ENCODE measurements around the gene KEAP1. TPM values are rescaled to one million over a fixed set of nuclear protein-coding genes. Genes with fewer than 3 reads are reported as not detected.
A peak's percentile ranks its signal among the peaks of the same experiment; 100 is the strongest.

The KEAP1 gene
- total and polyA plus RNA-seq, 2 of the 8 experiments (the other 6 are each of a cell fraction or from before 2014, with no cell fraction given): 80.6 to 106 TPM

- H4K20me1 ChIP-seq (replicated peaks in 1 of 2; ENCODE audit: control insufficient read depth in 1 of 2, insufficient read depth in 2 of 2, low read length in 2 of 2): peaks cover 3 to 6% of the 10 kb centered on the region in 2 experiments
- H4K5ac ChIP-seq (ENCODE audit: insufficient read length, low read depth, low read length): no peak overlapping the region
- FAIRE-seq: no peak
- H4K91ac ChIP-seq (replicated peaks; ENCODE audit: insufficient read length, low read length): no peak overlapping the region
- peak overlapping the region; percentile 15; the same call in 1 of the 2 replicates for H2BK20ac ChIP-seq (ENCODE audit: low read length)
- H3K56ac ChIP-seq (replicated peaks; ENCODE audit: insufficient read length, low read depth, low read length): no peak overlapping the region
- no peaks in the 10 kb centered on the region for H3K79me2 ChIP-seq (ENCODE audit: control insufficient read depth in 1 of 2, insufficient read depth in 2 of 2, low read length in 2 of 2)
- no peak for DNase-seq (ENCODE audit: low read depth in 1 of 2, low spot score in 2 of 2)
- WGBS, 2 experiments (ENCODE audit: extremely low coverage in 1 of 2, insufficient coverage in 1 of 2, insufficient read length in 1 of 2, insufficient replicate concordance in 2 of 2, low coverage in 1 of 2, low lambda C conversion rate in 2 of 2, missing lambda C conversion rate in 1 of 2): 77% methylated on average over 5 of the region's 5 CpGs; no CpG with 5 or more reads in 1 of the 2 experiments
- H2BK12ac ChIP-seq (ENCODE audit: low read depth, low read length): peak overlapping the region; percentile 85; the same call in 1 of the 2 replicates
- CTCF ChIA-PET (ENCODE audit: partially characterized antibody): interaction anchor here (0.8 to 5.6 kb wide), 8 partner anchors 8 to 86 kb away, joined by 3 to 46 read pairs (median 5); no protein-coding TSS in a partner anchor
- no peaks in the 10 kb centered on the region; the same call in 1 of the 2 replicates for H3K79me1 ChIP-seq (ENCODE audit: low read depth, low read length)
- no peak overlapping the region for H3K18ac ChIP-seq (ENCODE audit: extremely low read depth, low read length)
- no peak overlapping the region for H4K8ac ChIP-seq (ENCODE audit: extremely low read depth, insufficient read depth, low read length)
- peaks cover 30% of the 10 kb centered on the region for H3K23me2 ChIP-seq (ENCODE audit: low read depth, low read length)
- H2BK5ac ChIP-seq (ENCODE audit: low read depth, low read length): no peak overlapping the region
- peaks cover 0 to 29% (median 10%) of the 10 kb centered on the region in 4 experiments; a peak in 5 of 7 replicates for H3K4me1 ChIP-seq (replicated peaks in 1 of 4; ENCODE audit: control insufficient read depth in 3 of 4, insufficient read depth in 4 of 4, low read length in 3 of 4)
- TF ChIP-seq SIN3A (conservative IDR thresholded peaks at IDR 0.05 in 1 of 2, IDR thresholded peaks at IDR 0.05 in 1 of 2; ENCODE audit: low read depth in 1 of 2, low read length in 2 of 2) (no peak), SP1 (IDR thresholded peaks at IDR 0.05; ENCODE audit: low read depth, low read length) (no peak), NANOG (IDR thresholded peaks at IDR 0.05; ENCODE audit: insufficient read depth, low read depth, low read length, poor library complexity, severe bottlenecking) (no peak), SP4 (IDR thresholded peaks at IDR 0.05; ENCODE audit: low read length) (no peak)
- peaks cover 43 to 72% (median 67%) of the 10 kb centered on the region in 4 experiments; a peak in 6 of 7 replicates for H3K27me3 ChIP-seq (replicated peaks in 1 of 4; ENCODE audit: control insufficient read depth in 3 of 4, extremely low read depth in 1 of 4, insufficient read depth in 3 of 4, low read length in 3 of 4)
- H2BK15ac ChIP-seq (ENCODE audit: low read length): peak overlapping the region; percentile 99
- H3K9me3 ChIP-seq (ENCODE audit: insufficient read depth in 2 of 2, low read depth in 1 of 2, low read length in 1 of 2): no peaks in the 10 kb centered on the region
- H3K4ac ChIP-seq (replicated peaks; ENCODE audit: insufficient read length, low read depth, low read length): no peak overlapping the region
- no peak overlapping the region for H3K27ac ChIP-seq (ENCODE audit: low read depth, low read length)
- H3K4me2 ChIP-seq (ENCODE audit: insufficient read depth in 1 of 2, low read depth in 2 of 2, low read length in 2 of 2): no peak overlapping the region; a peak in 1 of 4 replicates
- H3K36me3 ChIP-seq (ENCODE audit: control insufficient read depth in 2 of 4, insufficient read depth in 4 of 4, low read length in 3 of 4): no peaks in the 10 kb centered on the region
- POLR2A ChIA-PET (ENCODE audit: partially characterized antibody): interaction anchor here (1.0 to 1.5 kb wide), 4 partner anchors 8 to 26 kb away, joined by 3 to 6 read pairs (median 4); partner anchors contain the start of gene KEAP1
- peak overlapping the region; percentile 96; the same call in 1 of the 2 replicates for H2AK5ac ChIP-seq (ENCODE audit: low read depth, low read length)
- H3K23ac ChIP-seq (ENCODE audit: insufficient read length): no peak overlapping the region
- no peak overlapping the region for H3K9ac ChIP-seq (replicated peaks in 1 of 4; ENCODE audit: extremely low read depth in 1 of 4, low read depth in 3 of 4, low read length in 3 of 4)
- H2BK120ac ChIP-seq (replicated peaks; ENCODE audit: low read depth, low read length): no peak overlapping the region
- H3K4me3 ChIP-seq (ENCODE audit: extremely low read depth in 1 of 4, insufficient read depth in 2 of 4, low read depth in 3 of 4, low read length in 4 of 4): no peak overlapping the region
- no peak overlapping the region for H2AFZ ChIP-seq (ENCODE audit: low read length)
- H3K14ac ChIP-seq (ENCODE audit: insufficient read length): no peak overlapping the region
These were observed 12.9 kb upstream of the KEAP1 start for GRCh38 chr19:10516064-10516385.

Data from H1 (cell line).